K562 (cell line): ENCODE results near the gene TNFSF13. TPM values are rescaled to one million over a fixed set of nuclear protein-coding genes. Genes with fewer than 3 reads are reported as not detected.
A peak's percentile ranks its signal among the peaks of the same experiment; 100 is the strongest.

Source experiments
- ATAC-seq: fragments of 200-7000 bp; cut with Tn5 transposase; 3 replicates; pipeline ENCODE4 v1.9.1; 2020; ENCODE audit warnings: moderate library complexity
- BruUV-seq: library from RNA; stranded (reverse); fragments of 400-500 nt; replicated peaks from 2 replicates; lab custom pipeline; 2021; lab: Mats Ljungman, UMichigan
- CTCF ChIA-PET: fragments of 300-600 bp; formaldehyde crosslinking; extraction: SDS; loops from one replicate; lab custom pipeline; 2021; ENCODE audit warnings: low intra/inter-chr PET ratio; lab: Yijun Ruan, JAX
- POLR2A ChIA-PET: fragments of 300-600, 350-650 bp; sonication (Branson Sonifier 250); formaldehyde crosslinking; extraction: SDS; loops from one replicate; lab custom pipeline; 2021; ENCODE audit warnings: antibody characterized with exemption, inconsistent platforms; lab: Yijun Ruan, JAX
- DNase-seq, 4 experiments: peaks; one replicate each; pipeline versions ENCODE4 v3.0.0 to v3.0.0-alpha.2; 2011 to 2018; ENCODE audit warnings: low spot score in 3 of 4, mixed read lengths in 3 of 4; ENCODE audit errors: extremely low read depth in 1 of 4
- FAIRE-seq: peaks from 2 replicates; lab custom pipeline; 2011; peaks lifted over from hg19 to GRCh38; lab: Jason Lieb, UNC
- H2AFZ ChIP-seq: 2 replicates; pipeline ENCODE4 v1.6.0; 2011; ENCODE audit warnings: low read depth, low read length, control low read depth, inconsistent platforms
- H3K27ac ChIP-seq: fragments of 200-600 bp; 3 replicates; pipeline ENCODE4 v1.8.0; 2011; ENCODE audit warnings: low read depth, mild to moderate bottlenecking, control low read depth, inconsistent platforms, low read length, moderate library complexity, mixed read lengths; ENCODE audit errors: extremely low read depth
- H3K27me3 ChIP-seq, 2 experiments: fragments of 300-600 bp in 1 of 2; 2 replicates in 1 of 2; 3 replicates in 1 of 2; pipeline versions ENCODE4 v1.6.0 to v1.8.0; 2011; ENCODE audit warnings: inconsistent platforms in 2 of 2, low read length in 2 of 2, mild to moderate bottlenecking in 1 of 2, mixed read lengths in 1 of 2, moderate library complexity in 1 of 2; ENCODE audit not compliant: control insufficient read depth in 2 of 2, insufficient read depth in 2 of 2
- H3K36me3 ChIP-seq: fragments of 300-600 bp; 3 replicates; pipeline ENCODE4 v1.8.0; 2011; ENCODE audit warnings: mild to moderate bottlenecking, low read length, inconsistent platforms; ENCODE audit not compliant: control insufficient read depth, insufficient read depth
- H3K4me1 ChIP-seq, 2 experiments: fragments of 200-600 bp in 1 of 2; replicated peaks in 1 of 2; 2 replicates in 1 of 2; 3 replicates in 1 of 2; pipeline versions ENCODE4 v1.5.1 to v1.8.0; 2011; ENCODE audit warnings: inconsistent platforms in 2 of 2, low read length in 2 of 2, mild to moderate bottlenecking in 1 of 2, mixed read lengths in 1 of 2, moderate library complexity in 1 of 2; ENCODE audit not compliant: control insufficient read depth in 2 of 2, insufficient read depth in 2 of 2
- H3K4me2 ChIP-seq: 2 replicates; pipeline ENCODE4 v1.6.1; 2011; ENCODE audit warnings: low read length, control low read depth, inconsistent platforms, mixed read lengths; ENCODE audit not compliant: insufficient read depth
- H3K4me3 ChIP-seq: fragments of 200-600 bp; sonication (generic), shearing (Covaris generic); 2 replicates; pipeline ENCODE4 v1.5.1; 2016; ENCODE audit warnings: control low read depth, inconsistent platforms
- H3K79me2 ChIP-seq: fragments of 200-600 bp; 3 replicates; pipeline ENCODE4 v1.8.0; 2011; ENCODE audit warnings: low read length, inconsistent platforms; ENCODE audit not compliant: control insufficient read depth, insufficient read depth
- H3K9ac ChIP-seq, 2 experiments: 2 replicates each; pipeline versions ENCODE4 v1.6.0 to v1.6.1; 2011; ENCODE audit warnings: low read depth in 2 of 2, low read length in 2 of 2, control low read depth in 1 of 2, inconsistent platforms in 1 of 2, mild to moderate bottlenecking in 1 of 2, mixed read lengths in 1 of 2; ENCODE audit not compliant: insufficient read depth in 1 of 2
- H3K9me1 ChIP-seq: one replicate; pipeline ENCODE4 v1.6.0; 2011; ENCODE audit warnings: inconsistent platforms, mild to moderate bottlenecking, low read length, moderate library complexity; ENCODE audit not compliant: control insufficient read depth, insufficient read depth
- H3K9me3 ChIP-seq: replicated peaks from 2 replicates; pipeline ENCODE4 v1.5.1; 2011; ENCODE audit warnings: low read depth, low read length, inconsistent platforms; ENCODE audit not compliant: control insufficient read depth, insufficient read depth
- H4K20me1 ChIP-seq: replicated peaks from 2 replicates; pipeline ENCODE4 v1.6.1; 2011; ENCODE audit warnings: low read length, inconsistent platforms, mixed read lengths; ENCODE audit not compliant: control insufficient read depth, insufficient read depth
- ARHGAP35 ChIP-seq: fragments of 450-650 bp; IDR thresholded peaks from 2 replicates; pipeline ENCODE4 v1.6.1; 2018; ENCODE audit not compliant: partially characterized antibody
- KDM5B ChIP-seq: fragments of 200-600 bp; sonication (generic); IDR thresholded peaks from 2 replicates; pipeline ENCODE4 v1.6.1; 2012; ENCODE audit warnings: low read depth, mild to moderate bottlenecking, moderate library complexity, low read length, control low read depth, inconsistent platforms; ENCODE audit not compliant: insufficient replicate concordance
- KLF10 ChIP-seq: fragments of 250-450 bp; sonication (Bioruptor Pico); IDR thresholded peaks from 2 replicates; pipeline ENCODE4 v1.6.1; 2021; ENCODE audit warnings: matching md5 sums
- NFE2 ChIP-seq: IDR thresholded peaks from 2 replicates; pipeline ENCODE4 v1.6.1; 2014; ENCODE audit warnings: antibody characterized with exemption, low read depth
- NFIX ChIP-seq: fragments of 250-450 bp; sonication (Bioruptor Pico); IDR thresholded peaks from 2 replicates; pipeline ENCODE4 v1.4.0; 2020; ENCODE audit warnings: low read depth, mild to moderate bottlenecking, moderate library complexity
- POLR2A ChIP-seq: fragments of 450-650 bp; conservative IDR thresholded peaks from 2 replicates; pipeline ENCODE4 v1.6.1; 2016
- POLR2AphosphoS5 ChIP-seq: IDR thresholded peaks from 2 replicates; pipeline ENCODE4 v1.6.1; 2011; ENCODE audit warnings: mild to moderate bottlenecking, low read depth, low read length, moderate library complexity; ENCODE audit not compliant: control insufficient read depth, insufficient read depth
- POLR2B ChIP-seq: fragments of 450-650 bp; IDR thresholded peaks from 2 replicates; pipeline ENCODE4 v1.6.1; 2018; ENCODE audit warnings: low read depth; ENCODE audit not compliant: partially characterized antibody
- POLR2G ChIP-seq: fragments of 200-400 bp; formaldehyde crosslinking; IDR thresholded peaks from 2 replicates; pipeline ENCODE4 v1.6.1; 2017; ENCODE audit warnings: low read depth, mild to moderate bottlenecking, antibody characterized with exemption, low read length, moderate library complexity
- RBFOX2 ChIP-seq: fragments of 200-400 bp; formaldehyde crosslinking; IDR thresholded peaks from 2 replicates; pipeline ENCODE4 v1.6.1; 2017; ENCODE audit warnings: low read depth, mild to moderate bottlenecking, low read length, moderate library complexity
- SIN3A ChIP-seq, 2 experiments: fragments of 150-350 bp in 1 of 2; IDR thresholded peaks; 2 replicates each; pipeline ENCODE4 v1.6.1; 2011 to 2016; ENCODE audit warnings: borderline replicate concordance in 2 of 2, low read depth in 2 of 2, low read length in 2 of 2, mild to moderate bottlenecking in 2 of 2, moderate library complexity in 2 of 2; ENCODE audit not compliant: control insufficient read depth in 1 of 2
- SREBF2 ChIP-seq: sonication (generic); formaldehyde crosslinking; IDR thresholded peaks from 2 replicates; pipeline ENCODE4 v1.4.0; 2020; ENCODE audit warnings: mild to moderate bottlenecking, missing genetic modification reagents
- SUPT5H ChIP-seq: fragments of 450-650 bp; IDR thresholded peaks from 2 replicates; pipeline ENCODE4 v1.6.1; 2016
- ZEB2 ChIP-seq: fragments of 450-650 bp; IDR thresholded peaks from 2 replicates; pipeline ENCODE4 v1.6.1; 2016
- ZNF217 ChIP-seq: sonication (generic); formaldehyde crosslinking; IDR thresholded peaks from 2 replicates; pipeline ENCODE4 v1.8.0; 2022; ENCODE audit warnings: mild to moderate bottlenecking, missing genetic modification reagents
- WGBS: fragments of 100-300 bp; shearing (Covaris generic); methylation state at CpG from one replicate; pipeline ENCODE4 v1.1.6; 2016; ENCODE audit warnings: low coverage, mixed read lengths; ENCODE audit not compliant: insufficient coverage; ENCODE audit errors: missing lambda C conversion rate; 5-methylcytosine and 5-hydroxymethylcytosine counted together
- in situ Hi-C: fragments of 300-500 bp; cut with MboI; formaldehyde crosslinking; loops from 4 replicates; pipeline ENCODE4 v1.15.0; 2018; ENCODE audit warnings: inconsistent platforms, mixed read lengths
- intact Hi-C: fragments of 100-400 bp; cut with micrococcal nuclease; formaldehyde crosslinking; loops from 2 replicates; pipeline ENCODE4 v1.14.2; 2022
- polyA plus RNA-seq, 8 experiments: library from polyadenylated mRNA; depleted of rRNA in 4 of 8; stranded (reverse) in 5 of 8; unstranded in 3 of 8; fragments of >200 nt; fragmentation: Nextera tagmentation in 2 of 8; fragmentation: Illumina TruSeq in 1 of 8; extraction: Ambion mirVana in 2 of 8; extraction: Trizol in 1 of 8; gene quantifications; 2 replicates each; pipeline versions ENCODE4 v1.2.1 to v1.2.3, GENCODE V29; 2011 to 2014; ENCODE audit warnings: inconsistent platforms in 1 of 8, missing spikeins in 1 of 8
- total RNA-seq, 7 experiments: library from RNA; depleted of rRNA in 6 of 7; stranded (reverse); fragments of >200 nt in 6 of 7; fragmentation: Illumina TruSeq in 2 of 7; extraction: Trizol in 2 of 7; gene quantifications; 2 replicates each; pipeline versions ENCODE4 v1.2.1 to v1.2.3, GENCODE V29; 2011 to 2021; ENCODE audit warnings: low replicate concordance in 1 of 7
- TF ChIP-seq, protein P1 (sequence below), 3 experiments: IDR thresholded peaks in 2 of 3; conservative IDR thresholded peaks in 1 of 3; 2 replicates each; pipeline ENCODE4 v1.5.1; 2011 to 2012; ENCODE audit warnings: low read length in 3 of 3, mild to moderate bottlenecking in 3 of 3, control low read depth in 2 of 3, improper control_type of control experiment in 1 of 3, inconsistent platforms in 1 of 3, low read depth in 1 of 3, mixed read lengths in 1 of 3, moderate library complexity in 1 of 3; ENCODE audit not compliant: insufficient read depth in 2 of 3

TNFSF13 gene
- total and polyA plus RNA-seq, 9 of the 15 experiments (the other 6 are each of a cell fraction or from before 2014, with no cell fraction given) = 0.04 to 0.51 (median 0.19) TPM; not detected in 1

DNA sequence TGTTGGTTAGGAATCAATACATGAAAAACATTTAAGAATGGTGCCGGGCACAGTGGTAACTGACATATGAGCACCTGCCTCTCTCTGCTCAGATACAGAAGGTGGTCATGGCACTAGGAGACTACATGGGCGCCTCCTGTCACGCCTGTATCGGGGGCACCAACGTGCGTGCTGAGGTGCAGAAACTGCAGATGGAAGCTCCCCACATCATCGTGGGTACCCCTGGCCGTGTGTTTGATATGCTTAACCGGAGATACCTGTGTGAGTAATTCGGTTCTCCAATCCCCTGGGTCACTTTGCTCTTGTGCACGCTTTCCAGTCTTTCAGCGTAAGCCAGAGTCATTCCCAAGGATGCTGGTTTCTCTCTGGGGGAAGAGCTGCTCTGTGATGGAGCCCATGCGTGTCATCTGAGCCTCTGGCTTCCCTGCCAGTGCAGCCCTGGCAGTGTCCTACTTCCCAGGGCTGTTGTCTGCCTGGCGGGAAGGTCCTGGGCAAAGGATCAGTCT lies 17.9 kb downstream of the TNFSF13 start:
- no peak for DNase-seq
- H3K27ac ChIP-seq = no peak overlapping the region; the same call in 1 of the 3 replicates
- 87% methylated on average over 14 of the region's 14 CpGs for WGBS
- H2AFZ ChIP-seq = no peak overlapping the region
- peaks cover 43% of the 10 kb centered on the region for H4K20me1 ChIP-seq
- ChIA-PET POLR2A (interaction anchor here (0.6 to 1.0 kb wide), 3 partner anchors 108 to 214 kb away, joined by 3 to 5 read pairs (median 3); no protein-coding TSS in a partner anchor), CTCF (interaction anchor here (0.7 kb wide), 1 partner anchor 220 kb away, joined by 3 read pairs; no protein-coding TSS in a partner anchor)
- peaks cover 63% of the 10 kb centered on the region for H3K36me3 ChIP-seq
- H3K9me1 ChIP-seq = peaks cover 9% of the 10 kb centered on the region
- ATAC-seq = no peak
- no peaks in the 10 kb centered on the region for H3K9me3 ChIP-seq
- no TSS peak for BruUV-seq
- H3K4me1 ChIP-seq = peaks cover 34 to 42% of the 10 kb centered on the region in 2 experiments
- intact Hi-C loops = no loop called here
- H3K4me3 ChIP-seq = no peak overlapping the region
- H3K79me2 ChIP-seq = peaks cover 80% of the 10 kb centered on the region
- TF ChIP-seq SUPT5H (0 out of 2 replicates have a peak, but pooled peaks have one; percentile 14), KDM5B (peak; percentile 28), RBFOX2 (peak; percentile 59; the same call in 1 of the 2 replicates), NFIX (CRISPR knock-in tag) (no peak), POLR2G (peak; percentile 37; the same call in 1 of the 2 replicates), SREBF2 (no peak), ZNF217 (no peak), POLR2B (peak; percentile 10), SIN3A (IDR thresholded peaks at IDR 0.05; ENCODE audit: borderline replicate concordance in 2 of 2, control insufficient read depth in 1 of 2, low read depth in 2 of 2, low read length in 2 of 2) (0 out of 4 replicates have a peak, but pooled peaks of 1 of the 2 experiments have one; percentile 19), POLR2A (peak; percentile 26), POLR2AphosphoS5 (peak; percentile 31; the same call in 1 of the 2 replicates), NFE2 (no peak), ARHGAP35 (no peak), ZEB2 (no peak), KLF10 (no peak)
- TF ChIP-seq, protein P1, sequence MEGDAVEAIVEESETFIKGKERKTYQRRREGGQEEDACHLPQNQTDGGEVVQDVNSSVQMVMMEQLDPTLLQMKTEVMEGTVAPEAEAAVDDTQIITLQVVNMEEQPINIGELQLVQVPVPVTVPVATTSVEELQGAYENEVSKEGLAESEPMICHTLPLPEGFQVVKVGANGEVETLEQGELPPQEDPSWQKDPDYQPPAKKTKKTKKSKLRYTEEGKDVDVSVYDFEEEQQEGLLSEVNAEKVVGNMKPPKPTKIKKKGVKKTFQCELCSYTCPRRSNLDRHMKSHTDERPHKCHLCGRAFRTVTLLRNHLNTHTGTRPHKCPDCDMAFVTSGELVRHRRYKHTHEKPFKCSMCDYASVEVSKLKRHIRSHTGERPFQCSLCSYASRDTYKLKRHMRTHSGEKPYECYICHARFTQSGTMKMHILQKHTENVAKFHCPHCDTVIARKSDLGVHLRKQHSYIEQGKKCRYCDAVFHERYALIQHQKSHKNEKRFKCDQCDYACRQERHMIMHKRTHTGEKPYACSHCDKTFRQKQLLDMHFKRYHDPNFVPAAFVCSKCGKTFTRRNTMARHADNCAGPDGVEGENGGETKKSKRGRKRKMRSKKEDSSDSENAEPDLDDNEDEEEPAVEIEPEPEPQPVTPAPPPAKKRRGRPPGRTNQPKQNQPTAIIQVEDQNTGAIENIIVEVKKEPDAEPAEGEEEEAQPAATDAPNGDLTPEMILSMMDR (IDR thresholded peaks at IDR 0.05 in 2 of 3, conservative IDR thresholded peaks at IDR 0.05 in 1 of 3; ENCODE audit: insufficient read depth in 2 of 3, low read depth in 1 of 3, low read length in 3 of 3) = no peak
- FAIRE-seq = no peak
- no peak overlapping the region; a peak in 1 of 4 replicates for H3K9ac ChIP-seq
- in situ Hi-C loops = no loop called here
- H3K27me3 ChIP-seq = no peaks in the 10 kb centered on the region
- no peak overlapping the region for H3K4me2 ChIP-seq
